ENCODE results near the gene VWDE. TPM values are rescaled to one million over a fixed set of nuclear protein-coding genes. Genes with fewer than 3 reads are reported as not detected.

The VWDE gene
- total and polyA plus RNA-seq, 2 donors (not counting 3 experiments of a cell fraction or from before 2014, with no cell fraction given) = 0.11 to 0.17 TPM

GRCh38 chr7:12422554-12423320 is 19.1 kb upstream of the VWDE start:
- Histone ChIP-seq H3K4me3 (replicated peaks in 1 of 3; ENCODE audit: insufficient read depth in 1 of 3, low read depth in 1 of 3, low read length in 3 of 3) (no peak overlapping the region), H3K9me1 (replicated peaks; ENCODE audit: control insufficient read depth, extremely low read depth, insufficient read depth, low read length) (no peaks in the 10 kb centered on the region), H3K4me2 (ENCODE audit: insufficient read depth, low read length) (peak overlapping the region; percentile 1), H3K36me3 (ENCODE audit: control insufficient read depth in 2 of 2, extremely low read depth in 1 of 2, insufficient read depth in 2 of 2, low read length in 2 of 2) (no peaks in the 10 kb centered on the region), H2AFZ (ENCODE audit: low read depth, low read length) (peak overlapping the region; percentile 55), H3K9ac (replicated peaks; ENCODE audit: extremely low read depth, insufficient read depth, low read length) (no peak overlapping the region), H4K20me1 (replicated peaks; ENCODE audit: control insufficient read depth, extremely low read depth, insufficient read depth, low read length) (no peaks in the 10 kb centered on the region), H3K79me2 (ENCODE audit: control insufficient read depth, insufficient read depth, low read length) (no peaks in the 10 kb centered on the region), H3K27me3 (ENCODE audit: control insufficient read depth in 2 of 2, insufficient read depth in 2 of 2, low read length in 2 of 2) (no peaks in the 10 kb centered on the region), H3K9me3 (replicated peaks; ENCODE audit: control insufficient read depth, insufficient read depth, low read length) (no peaks in the 10 kb centered on the region), H3K27ac (ENCODE audit: insufficient read depth, low read depth, low read length) (peak overlapping the region; percentile 34), H3K4me1 (ENCODE audit: control insufficient read depth, extremely low read depth, insufficient read depth, low read length) (peaks cover 15% of the 10 kb centered on the region)
- no TSS peak for BruUV-seq (replicated peaks)
- intact Hi-C loops (cut with micrococcal nuclease) (loop anchor here (10.0 kb wide), 1 partner anchor 202 kb away; no protein-coding TSS in a partner anchor), dilution Hi-C loops (cut with MboI; ENCODE audit: extremely low pct_ligation_motif_present, low sequenced_read_pairs) (no loop called here)
- DNase-seq (ENCODE audit: low read depth, low spot score) (peak; percentile 41), FAIRE-seq (peak; percentile 53)
- ChIA-PET CTCF (interaction anchor here (1.0 to 2.9 kb wide), 6 partner anchors 11 to 68 kb away, joined by 3 to 18 read pairs (median 6); no protein-coding TSS in a partner anchor), POLR2A (no interaction called here)
- no peak for TF ChIP-seq MAX (IDR thresholded peaks at IDR 0.05; ENCODE audit: insufficient read depth, insufficient read length)
- peak; percentile 72 for TF ChIP-seq FOS (IDR thresholded peaks at IDR 0.05; ENCODE audit: borderline replicate concordance, insufficient read depth, low read length)

GRCh38 chr7:12418452-12418851 is 14.8 kb upstream of the VWDE start:
- intact Hi-C loops (cut with micrococcal nuclease) (no loop called here), dilution Hi-C loops (cut with MboI; ENCODE audit: extremely low pct_ligation_motif_present, low sequenced_read_pairs) (no loop called here)
- Histone ChIP-seq H3K4me1 (ENCODE audit: control insufficient read depth, extremely low read depth, insufficient read depth, low read length) (peaks cover 9% of the 10 kb centered on the region), H3K27ac (ENCODE audit: insufficient read depth, low read depth, low read length) (no peak overlapping the region), H2AFZ (ENCODE audit: low read depth, low read length) (no peak overlapping the region), H3K27me3 (ENCODE audit: control insufficient read depth in 2 of 2, insufficient read depth in 2 of 2, low read length in 2 of 2) (no peaks in the 10 kb centered on the region), H3K36me3 (ENCODE audit: control insufficient read depth in 2 of 2, extremely low read depth in 1 of 2, insufficient read depth in 2 of 2, low read length in 2 of 2) (no peaks in the 10 kb centered on the region), H3K79me2 (ENCODE audit: control insufficient read depth, insufficient read depth, low read length) (no peaks in the 10 kb centered on the region), H3K4me3 (replicated peaks in 1 of 3; ENCODE audit: insufficient read depth in 1 of 3, low read depth in 1 of 3, low read length in 3 of 3) (no peak overlapping the region), H3K9ac (replicated peaks; ENCODE audit: extremely low read depth, insufficient read depth, low read length) (no peak overlapping the region), H4K20me1 (replicated peaks; ENCODE audit: control insufficient read depth, extremely low read depth, insufficient read depth, low read length) (no peaks in the 10 kb centered on the region), H3K9me3 (replicated peaks; ENCODE audit: control insufficient read depth, insufficient read depth, low read length) (no peaks in the 10 kb centered on the region), H3K9me1 (replicated peaks; ENCODE audit: control insufficient read depth, extremely low read depth, insufficient read depth, low read length) (no peaks in the 10 kb centered on the region), H3K4me2 (ENCODE audit: insufficient read depth, low read length) (no peak overlapping the region)
- DNase-seq (ENCODE audit: low read depth, low spot score) (peak; percentile 61), FAIRE-seq (peak; percentile 21)
- no TSS peak for BruUV-seq (replicated peaks)
- CTCF ChIA-PET = interaction anchor here (1.0 to 2.5 kb wide), 2 partner anchors 15 to 40 kb away, joined by 3 to 9 read pairs; no protein-coding TSS in a partner anchor
- POLR2A ChIA-PET = no interaction called here
- no peak for TF ChIP-seq POLR2A (IDR thresholded peaks at IDR 0.05; ENCODE audit: low read depth, low read length)
- TF ChIP-seq JUN (IDR thresholded peaks at IDR 0.05; ENCODE audit: borderline replicate concordance, insufficient read depth, insufficient read length, low read depth) = no peak
- no peak for TF ChIP-seq EZH2 (IDR thresholded peaks at IDR 0.05; ENCODE audit: borderline replicate concordance, low read depth, low read length, severe bottlenecking)
- TF ChIP-seq GATA2 (IDR thresholded peaks at IDR 0.05; ENCODE audit: insufficient read depth, insufficient read length, low read depth, low read length) = no peak
- no peak for TF ChIP-seq FOS (IDR thresholded peaks at IDR 0.05; ENCODE audit: borderline replicate concordance, insufficient read depth, low read length)
- TF ChIP-seq POLR2AphosphoS5 (IDR thresholded peaks at IDR 0.05; ENCODE audit: insufficient read depth, low read depth, low read length) = no peak
